Right atrium auricular region (tissue), 2 donors: ENCODE measurements around the gene PIGU. TPM values are rescaled to one million over a fixed set of nuclear protein-coding genes. Genes with fewer than 3 reads are reported as not detected.

Experiments used
- DNase-seq: peaks from one replicate; pipeline ENCODE4 v3.0.0-alpha.2; 2019; ENCODE audit warnings: low spot score
- H3K27ac ChIP-seq, 2 donors: fragments of 200-600 bp; sonication (generic); 1 replicate in 1 of 2; 2 replicates in 1 of 2; pipeline ENCODE4 v1.5.1; 2016 to 2019
- H3K27me3 ChIP-seq, 2 donors: fragments of 200-600 bp; sonication (generic); one replicate each; pipeline versions ENCODE4 v1.5.1 to v1.6.0; 2017 to 2019
- H3K36me3 ChIP-seq: fragments of 200-600 bp; sonication (generic); one replicate; pipeline ENCODE4 v1.5.1; 2016
- H3K4me1 ChIP-seq, 2 donors: fragments of 200-600 bp; sonication (generic); one replicate each; pipeline versions ENCODE4 v1.5.1 to v1.6.0; 2017 to 2019
- H3K4me3 ChIP-seq, 2 donors: fragments of 200-600 bp; sonication (generic); 1 replicate in 1 of 2; 2 replicates in 1 of 2; pipeline ENCODE4 v1.5.1; 2017 to 2019; ENCODE audit warnings: mild to moderate bottlenecking in 1 of 2, moderate library complexity in 1 of 2
- H3K9me3 ChIP-seq, 2 donors: fragments of 200-600 bp; sonication (generic); one replicate each; pipeline ENCODE4 v1.5.1; 2019
- CTCF ChIP-seq, 2 donors: fragments of 200-600 bp; sonication (generic); IDR thresholded peaks; one replicate each; pipeline ENCODE4 v1.5.1; 2019; ENCODE audit warnings: antibody characterized with exemption in 2 of 2
- total RNA-seq, 2 donors: library from RNA; depleted of rRNA; stranded (reverse); fragments of >200 nt; gene quantifications; one replicate each; pipeline ENCODE4 v1.1.0, GENCODE V29; 2016

The PIGU gene
- total RNA-seq, 2 donors from 2014 or later = 16.6 to 17.7 TPM

DNA sequence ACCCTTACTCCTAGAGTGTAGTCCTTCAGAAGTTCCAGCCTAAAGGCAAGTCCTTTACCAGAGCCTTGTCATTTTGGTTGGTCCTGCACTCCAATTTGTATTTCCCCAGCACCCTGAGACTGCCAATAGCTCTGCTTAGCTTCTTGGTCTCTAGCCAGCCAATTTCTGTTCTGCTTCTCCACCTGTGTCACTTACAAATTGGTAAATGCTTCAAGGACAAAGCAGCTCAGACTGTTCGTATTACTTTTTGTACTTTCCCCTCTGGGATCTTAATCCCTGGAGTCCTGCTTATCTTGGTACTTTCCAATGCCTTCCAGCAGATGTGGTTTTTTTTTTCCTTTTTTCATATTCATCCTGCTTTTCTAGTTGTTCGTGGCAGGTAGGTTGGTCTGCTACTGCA lies 25.7 kb downstream of the PIGU start:
- no peaks in the 10 kb centered on the region for H3K4me1 ChIP-seq
- H3K4me3 ChIP-seq = no peak overlapping the region
- H3K27ac ChIP-seq = no peak overlapping the region
- DNase-seq = no peak
- no peaks in the 10 kb centered on the region for H3K36me3 ChIP-seq
- no peak for TF ChIP-seq CTCF (IDR thresholded peaks at IDR 0.05)
- H3K9me3 ChIP-seq = no peaks in the 10 kb centered on the region
- no peaks in the 10 kb centered on the region for H3K27me3 ChIP-seq

- no peak for DNase-seq
- H3K27me3 ChIP-seq = no peaks in the 10 kb centered on the region
- TF ChIP-seq CTCF (IDR thresholded peaks at IDR 0.05) = no peak
- H3K27ac ChIP-seq = no peak overlapping the region
- H3K4me1 ChIP-seq = no peaks in the 10 kb centered on the region
- H3K9me3 ChIP-seq = no peaks in the 10 kb centered on the region
- no peak overlapping the region for H3K4me3 ChIP-seq
- no peaks in the 10 kb centered on the region for H3K36me3 ChIP-seq
Measured at GRCh38 chr20:34647737-34648136, 29.2 kb downstream of the PIGU start.

DNA sequence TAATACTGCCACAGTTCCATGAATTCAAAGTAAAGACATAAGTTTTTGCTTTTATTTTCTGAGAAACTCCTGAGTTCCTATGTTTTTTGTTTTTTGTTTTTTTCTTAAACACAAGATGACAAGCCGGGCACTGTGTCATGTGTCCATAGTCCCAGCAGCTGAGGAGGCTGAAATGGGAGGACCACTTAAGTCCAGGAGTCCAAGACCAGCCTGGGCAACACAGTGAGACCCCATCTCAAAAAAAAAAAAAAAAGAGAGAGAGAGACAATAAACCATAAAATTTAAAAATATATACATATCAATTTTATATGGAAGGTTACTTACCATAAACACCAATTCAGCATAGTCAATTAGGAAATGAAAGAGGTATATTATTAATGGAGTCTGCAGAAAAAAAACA lies 31.9 kb downstream of the PIGU start:
- Histone ChIP-seq H3K27me3 (no peaks in the 10 kb centered on the region), H3K36me3 (no peaks in the 10 kb centered on the region), H3K4me1 (no peaks in the 10 kb centered on the region), H3K4me3 (no peak overlapping the region), H3K9me3 (no peaks in the 10 kb centered on the region), H3K27ac (no peak overlapping the region)
- no peak for DNase-seq
- no peak for TF ChIP-seq CTCF (IDR thresholded peaks at IDR 0.05)

GRCh38 chr20:34644345-34644744 lies 32.5 kb downstream of the PIGU start:
- Histone ChIP-seq H3K4me3 (no peak overlapping the region), H3K27me3 (no peaks in the 10 kb centered on the region), H3K27ac (no peak overlapping the region), H3K36me3 (no peaks in the 10 kb centered on the region), H3K9me3 (no peaks in the 10 kb centered on the region), H3K4me1 (no peaks in the 10 kb centered on the region)
- no peak for TF ChIP-seq CTCF (IDR thresholded peaks at IDR 0.05)
- no peak for DNase-seq

- H3K27ac ChIP-seq = no peak overlapping the region
- no peak for DNase-seq
- no peaks in the 10 kb centered on the region for H3K36me3 ChIP-seq
- no peaks in the 10 kb centered on the region for H3K27me3 ChIP-seq
- TF ChIP-seq CTCF (IDR thresholded peaks at IDR 0.05) = no peak
- H3K4me1 ChIP-seq = no peaks in the 10 kb centered on the region
- H3K4me3 ChIP-seq = no peak overlapping the region
- no peaks in the 10 kb centered on the region for H3K9me3 ChIP-seq
Measured at GRCh38 chr20:34643928-34644327, 33.0 kb downstream of the PIGU start.

- TF ChIP-seq CTCF (IDR thresholded peaks at IDR 0.05) = no peak
- Histone ChIP-seq H3K27ac (no peak overlapping the region), H3K27me3 (no peaks in the 10 kb centered on the region), H3K36me3 (peaks cover 3% of the 10 kb centered on the region), H3K4me3 (no peak overlapping the region), H3K9me3 (no peaks in the 10 kb centered on the region), H3K4me1 (no peaks in the 10 kb centered on the region)
- no peak for DNase-seq
Measured at GRCh38 chr20:34642009-34642408, 34.9 kb downstream of the PIGU start.
